AG08395 (cell line): ENCODE data around the gene IRF7.
A peak's percentile ranks its signal among the peaks of the same experiment; 100 is the strongest.
"Not testable (repeated sequence)": the region's sequence is repeated elsewhere in the genome, so short reads cannot be mapped to it uniquely, and the experiment has no call there.

Experiments used
- DNase-seq: peaks from one replicate; pipeline ENCODE4 v3.0.0; 2012; ENCODE audit warnings: mixed read lengths, low spot score

The IRF7 gene

GRCh38 chr11:615504-616319 is at the start of gene IRF7:
Gene IRF7, minus strand, starts transcription at chr11:615950. Its CDS starts 586 bp downstream, at chr11:615364.
- peak; percentile 95 for DNase-seq

- peak; percentile 7 for DNase-seq
Observed at GRCh38 chr11:665062-665703, 49.4 kb upstream of the IRF7 start.

- DNase-seq = peak; percentile 92
Observed at GRCh38 chr11:662689-663274, 47.0 kb upstream of the IRF7 start.

GRCh38 chr11:660681-661444 is 45.1 kb upstream of the IRF7 start:
- no peak for DNase-seq

GRCh38 chr11:660281-660680 is 44.5 kb upstream of the IRF7 start:
- no peak for DNase-seq

- DNase-seq = no peak
Observed at GRCh38 chr11:659532-660085, 43.9 kb upstream of the IRF7 start.

- DNase-seq = no peak
Observed at GRCh38 chr11:657691-658126, 42.0 kb upstream of the IRF7 start.

GRCh38 chr11:656866-657265 is 41.1 kb upstream of the IRF7 start:
- no peak for DNase-seq

- DNase-seq = no peak
Observed at GRCh38 chr11:656426-656825, 40.7 kb upstream of the IRF7 start.

- no peak for DNase-seq
Observed at GRCh38 chr11:655036-655726, 39.4 kb upstream of the IRF7 start.

GRCh38 chr11:654444-654843 is 38.7 kb upstream of the IRF7 start:
- DNase-seq = not testable (repeated sequence)

GRCh38 chr11:653837-654236 is 38.1 kb upstream of the IRF7 start:
- no peak for DNase-seq

GRCh38 chr11:653136-653535 is 37.4 kb upstream of the IRF7 start:
- DNase-seq = not testable (repeated sequence)

GRCh38 chr11:650482-650881 is 34.7 kb upstream of the IRF7 start:
- DNase-seq = no peak

- DNase-seq = not testable (repeated sequence)
Observed at GRCh38 chr11:647672-648158, 32.0 kb upstream of the IRF7 start.

GRCh38 chr11:646214-646613 is 30.5 kb upstream of the IRF7 start:
- DNase-seq = no peak

GRCh38 chr11:645536-645935 is 29.8 kb upstream of the IRF7 start:
- DNase-seq = no peak

GRCh38 chr11:643849-644738 is 28.3 kb upstream of the IRF7 start:
- DNase-seq = no peak

- no peak for DNase-seq
Observed at GRCh38 chr11:643366-643765, 27.6 kb upstream of the IRF7 start.

GRCh38 chr11:641806-642370 is 26.1 kb upstream of the IRF7 start:
- DNase-seq = no peak
